ENCODE results near the gene FGFR2.

FGFR2 gene

GRCh38 chr10:121551210-121551885 is 46.9 kb downstream of the FGFR2 start:
- DNase-seq, result no peak

DNA sequence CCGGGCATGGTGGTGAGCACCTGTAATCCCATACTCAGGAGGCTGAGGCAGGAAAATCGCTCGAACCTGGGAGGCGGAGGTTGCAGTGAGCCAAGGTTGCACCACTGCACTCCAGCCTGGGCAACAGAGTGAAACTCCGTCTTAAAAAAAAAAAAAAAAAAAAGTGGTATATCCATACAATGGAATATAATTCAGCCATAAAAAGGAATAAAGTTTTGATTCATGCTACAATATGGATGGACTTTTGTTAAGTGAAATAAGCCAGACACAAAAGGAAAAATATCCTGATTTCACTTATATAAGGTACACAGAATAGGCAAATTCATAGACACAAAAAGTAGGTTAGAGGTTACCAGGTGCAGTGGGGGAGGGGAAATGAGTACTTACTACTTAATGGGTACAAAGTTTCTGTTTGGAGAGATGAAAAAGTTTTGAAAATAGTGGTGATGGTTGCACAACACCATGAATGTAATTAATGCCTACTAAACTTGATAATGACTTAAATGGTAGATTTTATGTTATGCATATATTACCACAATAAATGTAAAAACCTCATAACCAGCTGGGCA is 53.9 kb downstream of the FGFR2 start:
- no peak for DNase-seq

DNA sequence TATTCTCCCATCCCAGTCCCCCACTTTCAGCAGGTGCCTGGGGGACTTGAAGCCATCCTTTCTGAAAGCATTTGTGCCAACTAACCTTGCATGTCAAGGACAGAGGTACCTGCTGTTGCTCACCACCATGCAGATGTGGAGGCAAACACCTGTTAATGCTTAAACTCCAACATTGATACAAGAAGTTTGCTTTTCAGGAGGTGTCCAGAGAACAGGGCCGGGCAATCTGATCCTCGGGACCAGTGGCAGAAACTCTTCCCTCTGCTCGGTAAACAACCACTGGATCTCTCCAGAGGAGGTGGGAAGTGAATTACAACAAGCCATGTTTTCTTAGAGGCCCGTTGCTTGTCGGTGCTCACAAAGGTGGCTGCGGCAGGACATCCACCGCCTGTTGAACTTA is 54.7 kb downstream of the FGFR2 start:
- DNase-seq, result no peak

DNA sequence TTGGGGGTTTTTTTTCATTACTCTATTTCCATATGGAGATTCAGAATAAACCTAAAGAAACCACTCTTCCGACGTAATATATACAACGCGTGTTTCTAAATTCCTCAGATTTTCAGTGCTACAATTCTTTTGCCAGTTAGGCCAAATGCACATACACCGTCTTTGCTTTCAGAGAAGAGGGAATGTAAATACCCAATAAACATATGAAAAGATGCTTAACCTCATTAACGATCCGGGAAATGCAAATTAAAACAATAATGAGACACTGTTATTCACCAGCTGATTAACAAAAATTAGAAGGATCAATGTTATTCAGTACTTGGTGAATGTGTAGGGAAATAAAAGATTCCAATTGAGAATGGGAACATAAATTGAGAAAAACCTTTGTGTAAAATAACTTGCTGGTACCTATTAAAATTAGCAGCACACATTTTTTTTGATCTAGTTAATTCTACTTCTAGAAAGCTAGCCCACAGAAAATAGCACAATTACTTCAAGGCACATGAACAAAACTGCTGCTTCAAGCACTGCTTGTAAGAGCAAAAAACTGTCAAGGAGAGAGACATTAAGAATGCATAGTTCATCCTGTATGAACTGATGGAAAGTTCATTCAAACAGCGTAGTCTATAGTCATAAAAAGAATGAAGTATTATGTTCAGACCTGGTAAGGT is 56.7 kb downstream of the FGFR2 start:
- DNase-seq, result no peak

- DNase-seq, result no peak
Measured at GRCh38 chr10:121540732-121541395, 57.4 kb downstream of the FGFR2 start.

DNA sequence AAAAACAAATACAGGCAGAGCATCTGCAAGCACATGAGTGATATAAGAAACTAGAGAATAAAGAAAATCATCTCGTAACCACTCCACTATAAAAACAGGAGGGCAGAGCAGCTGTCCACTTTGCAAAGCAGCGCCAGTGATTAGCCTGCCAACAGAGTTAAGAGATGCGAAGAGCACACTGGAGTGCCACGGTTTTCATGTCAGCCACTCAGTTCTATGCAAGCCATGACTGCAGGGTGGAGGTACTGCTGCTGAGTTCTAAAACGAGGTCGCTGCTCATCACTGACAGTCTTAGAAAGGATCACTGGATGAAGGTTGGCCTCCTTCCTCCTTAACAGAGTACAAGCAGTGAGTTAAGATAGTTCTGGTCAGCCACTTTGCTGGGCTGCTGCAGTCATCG is 58.5 kb downstream of the FGFR2 start:
- no peak for DNase-seq

DNA sequence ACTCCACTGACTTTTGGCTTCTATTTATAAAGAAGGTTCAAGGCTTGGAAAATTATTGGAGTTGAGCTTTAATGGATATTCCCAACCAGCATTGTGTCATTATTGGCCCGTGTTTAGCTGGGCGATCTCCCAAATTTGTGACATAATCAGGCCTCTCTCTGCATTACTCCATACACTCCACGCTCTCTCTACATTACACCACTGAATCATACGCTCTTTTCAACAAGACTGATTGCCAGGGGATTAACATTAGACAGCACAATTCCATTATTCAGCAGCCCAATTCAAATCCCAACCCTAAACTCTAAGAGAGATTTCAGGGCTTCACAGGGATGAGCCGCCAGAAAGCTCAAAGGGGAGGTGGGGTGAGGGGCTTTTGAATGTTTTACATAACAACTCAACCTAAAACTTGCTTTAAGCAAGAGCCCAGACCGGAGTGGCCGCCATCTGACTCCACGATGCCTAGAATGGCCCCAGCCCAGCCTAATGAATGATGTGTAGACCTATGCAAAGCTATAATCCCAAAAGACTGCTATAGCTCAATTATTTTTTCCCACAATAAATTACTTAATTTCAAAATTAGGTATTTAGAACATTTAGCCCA is 61.8 kb downstream of the FGFR2 start:
- no peak for DNase-seq

- no peak for DNase-seq
Measured at GRCh38 chr10:121535381-121535780, 62.9 kb downstream of the FGFR2 start.

DNA sequence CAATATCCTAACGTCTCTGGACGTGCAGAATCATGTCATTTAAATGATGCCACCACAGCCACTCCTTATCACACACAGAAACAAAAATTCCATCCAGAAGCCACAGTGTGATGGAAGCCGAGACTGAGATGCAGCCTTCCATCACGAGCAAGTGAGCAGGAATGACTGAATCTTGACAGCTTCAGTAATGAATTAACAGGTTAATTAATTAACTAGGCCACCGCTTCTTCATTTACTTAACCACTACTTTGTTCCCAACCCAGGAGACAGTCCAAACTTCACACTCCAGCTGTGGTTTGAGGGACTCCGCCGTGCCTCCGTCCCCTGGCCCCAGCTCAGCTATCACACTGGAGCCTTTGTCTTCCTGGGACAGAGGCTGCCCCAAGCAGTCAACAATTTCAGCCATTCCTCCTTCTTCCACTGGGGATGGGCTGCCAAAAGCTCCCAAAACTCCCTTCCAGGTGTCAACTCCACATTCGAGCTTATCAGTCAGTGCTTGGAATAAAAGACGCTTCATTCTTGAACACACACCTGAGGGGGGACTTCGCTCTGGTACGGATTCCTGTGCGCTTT is 65.9 kb downstream of the FGFR2 start:
- no peak for DNase-seq

GRCh38 chr10:121531830-121532178 is 66.4 kb downstream of the FGFR2 start:
- no peak for DNase-seq

GRCh38 chr10:121531076-121531829 is 67.0 kb downstream of the FGFR2 start:
- DNase-seq, result no peak

DNA sequence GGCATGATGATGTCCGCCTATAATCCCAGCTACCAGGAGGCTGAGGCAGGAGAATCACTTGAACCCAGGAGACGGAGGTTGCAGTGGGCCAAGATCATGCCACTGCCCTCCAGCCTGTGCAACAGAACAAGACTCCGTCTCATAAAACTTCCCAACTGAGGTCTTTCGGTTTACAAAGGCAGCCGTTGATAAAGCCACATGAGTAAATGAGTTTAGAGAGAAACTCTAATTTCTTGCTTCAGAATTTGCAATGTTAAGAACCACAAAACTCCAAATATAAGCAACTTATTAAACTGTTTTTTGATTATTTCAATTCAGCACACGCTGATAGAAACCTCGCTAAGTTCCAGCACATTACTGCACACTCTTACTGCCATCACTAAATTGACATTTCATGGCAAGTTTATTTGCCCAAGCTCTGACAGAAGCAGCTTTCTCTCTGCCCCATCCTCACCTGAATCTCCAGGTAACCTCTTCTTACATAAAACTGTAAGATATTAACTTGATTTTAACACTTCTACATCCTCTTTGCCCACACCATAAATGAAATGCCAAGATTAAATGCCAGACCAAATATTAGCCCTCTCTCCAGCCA is 67.7 kb downstream of the FGFR2 start:
- DNase-seq, result no peak

DNA sequence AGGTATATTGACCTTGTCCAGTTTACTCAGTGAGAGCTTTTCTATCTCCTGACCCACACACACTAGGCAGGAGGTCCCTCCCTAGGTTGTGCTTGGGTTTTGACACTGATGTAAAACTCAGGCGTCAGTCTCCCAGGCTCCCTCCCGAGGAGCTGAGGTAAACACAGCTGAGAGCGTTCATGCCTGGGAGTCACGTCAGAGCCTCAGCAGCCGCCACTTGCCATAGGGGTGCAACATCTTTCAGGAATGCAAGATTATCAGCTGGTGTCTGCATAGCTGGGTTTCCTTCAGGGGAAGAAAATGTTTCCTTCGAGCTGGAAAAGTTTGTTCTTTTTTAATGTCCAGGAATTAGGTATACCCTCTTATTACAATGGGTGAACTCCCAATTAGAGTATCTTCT is 70.6 kb downstream of the FGFR2 start:
- DNase-seq, result no peak

GRCh38 chr10:121526801-121527221 is 71.4 kb downstream of the FGFR2 start:
- DNase-seq, result no peak

- no peak for DNase-seq
Measured at GRCh38 chr10:121526135-121526790, 72.0 kb downstream of the FGFR2 start.

- DNase-seq, result no peak
Measured at GRCh38 chr10:121525251-121526134, 72.8 kb downstream of the FGFR2 start.

- no peak for DNase-seq
Measured at GRCh38 chr10:121524157-121524817, 74.0 kb downstream of the FGFR2 start.

GRCh38 chr10:121522831-121523230 is 75.4 kb downstream of the FGFR2 start:
- DNase-seq, result no peak

- no peak for DNase-seq
Measured at GRCh38 chr10:121521794-121522556, 76.3 kb downstream of the FGFR2 start.
